Measurements from ENCODE around the gene FAM3A. TPM values are rescaled to one million over a fixed set of nuclear protein-coding genes. Genes with fewer than 3 reads are reported as not detected.

FAM3A gene
- total and polyA plus RNA-seq, 8 donors, result 27.1 to 45.3 (median 34.8) TPM

- Histone ChIP-seq H3K9me3 (no peaks in the 10 kb centered on the region), H3K27me3 (no peaks in the 10 kb centered on the region), H3K4me3 (peak overlapping the region; percentile 31 to 59), H3K27ac (no peak overlapping the region), H3K4me1 (no peaks in the 10 kb centered on the region), H3K36me3 (peaks cover 0 to 18% of the 10 kb centered on the region in 2 donors)
- intact Hi-C loops (cut with DNase I), result no loop called here
- no peak for TF ChIP-seq CTCF (IDR thresholded peaks at IDR 0.05)
- DNase-seq, result peak; percentile 41 to 81 (median 50)
- ATAC-seq, result peak; percentile 81
These were observed 58.4 kb downstream of the FAM3A start for GRCh38 chrX:154457491-154458115.

Other genes with a start within 250 kb of the FAM3A start
- gene TEX28, start 221.1 kb downstream of the FAM3A start, total RNA-seq, result not detected
- not detected for gene TEX28, start 221.1 kb downstream of the FAM3A start, polyA plus RNA-seq (ENCODE audit: insufficient read length in 6 of 6)
- under 1 TPM in 1 of 2 donors, not detected in 1; 0.47 TPM for gene TKTL1, start 220.4 kb downstream of the FAM3A start, total RNA-seq
- under 1 TPM; 0.27 to 0.52 (median 0.37) TPM for gene TKTL1, start 220.4 kb downstream of the FAM3A start, polyA plus RNA-seq (ENCODE audit: insufficient read length in 6 of 6)
- 1,000 to 10,000 TPM; 1,139 to 1,793 TPM for gene FLNA, start 141.6 kb downstream of the FAM3A start, total RNA-seq
- 100 to 1,000 TPM; 434 to 671 (median 559) TPM for gene FLNA, start 141.6 kb downstream of the FAM3A start, polyA plus RNA-seq (ENCODE audit: insufficient read length in 6 of 6)
- 10 to 100 TPM; 50.1 to 56.6 TPM for gene EMD, start 136.9 kb downstream of the FAM3A start, total RNA-seq
- 10 to 100 TPM; 55.4 to 77.1 (median 66.3) TPM for gene EMD, start 136.9 kb downstream of the FAM3A start, polyA plus RNA-seq (ENCODE audit: insufficient read length in 6 of 6)
- gene RPL10, start 117.9 kb downstream of the FAM3A start, total RNA-seq, result 1,000 to 10,000 TPM; 2,309 to 2,455 TPM
- 1,000 to 10,000 TPM; 4,648 to 5,478 (median 4,971) TPM for gene RPL10, start 117.9 kb downstream of the FAM3A start, polyA plus RNA-seq (ENCODE audit: insufficient read length in 6 of 6)
- gene DNASE1L1, start 107.0 kb downstream of the FAM3A start, total RNA-seq, result 10 to 100 TPM; 34.7 to 36.1 TPM
- gene DNASE1L1, start 107.0 kb downstream of the FAM3A start, polyA plus RNA-seq (ENCODE audit: insufficient read length in 6 of 6), result 10 to 100 TPM in 4 of 6 donors, 1 to 10 TPM in 2; 8.8 to 11.3 (median 10.2) TPM
- gene TAFAZZIN, start 104.7 kb downstream of the FAM3A start, total RNA-seq, result 10 to 100 TPM; 34.7 to 45.5 TPM
- 10 to 100 TPM; 33.9 to 44.8 (median 38.1) TPM for gene TAFAZZIN, start 104.7 kb downstream of the FAM3A start, polyA plus RNA-seq (ENCODE audit: insufficient read length in 6 of 6)
- 100 to 1,000 TPM; 139 to 168 TPM for gene ATP6AP1, start 87.6 kb downstream of the FAM3A start, total RNA-seq
- gene ATP6AP1, start 87.6 kb downstream of the FAM3A start, polyA plus RNA-seq (ENCODE audit: insufficient read length in 6 of 6), result 10 to 100 TPM; 89.4 to 99.8 (median 97.3) TPM
- gene GDI1, start 79.1 kb downstream of the FAM3A start, total RNA-seq, result 100 to 1,000 TPM; 107 to 108 TPM
- 100 to 1,000 TPM; 119 to 163 (median 137) TPM for gene GDI1, start 79.1 kb downstream of the FAM3A start, polyA plus RNA-seq (ENCODE audit: insufficient read length in 6 of 6)
- gene FAM50A, start 72.1 kb downstream of the FAM3A start, total RNA-seq, result 10 to 100 TPM; 72.6 to 82.1 TPM
- gene FAM50A, start 72.1 kb downstream of the FAM3A start, polyA plus RNA-seq (ENCODE audit: insufficient read length in 6 of 6), result 10 to 100 TPM; 43.1 to 58.3 (median 46.4) TPM
- gene PLXNA3, start 58.0 kb downstream of the FAM3A start, total RNA-seq, result 10 to 100 TPM; 62.4 to 83.6 TPM
- 10 to 100 TPM; 48.7 to 77.9 (median 58.6) TPM for gene PLXNA3, start 58.0 kb downstream of the FAM3A start, polyA plus RNA-seq (ENCODE audit: insufficient read length in 6 of 6)
- gene LAGE3, start 37.0 kb downstream of the FAM3A start, total RNA-seq, result 10 to 100 TPM; 20.9 to 21.0 TPM
- 10 to 100 TPM; 14.9 to 24.2 (median 18.4) TPM for gene LAGE3, start 37.0 kb downstream of the FAM3A start, polyA plus RNA-seq (ENCODE audit: insufficient read length in 6 of 6)
- gene UBL4A, start 29.6 kb downstream of the FAM3A start, total RNA-seq, result 10 to 100 TPM; 33.4 to 37.9 TPM
- gene UBL4A, start 29.6 kb downstream of the FAM3A start, polyA plus RNA-seq (ENCODE audit: insufficient read length in 6 of 6), result 10 to 100 TPM; 24.7 to 32.3 (median 27.2) TPM
- 10 to 100 TPM; 25.1 to 26.8 TPM for gene SLC10A3, start 25.6 kb downstream of the FAM3A start, total RNA-seq
- gene SLC10A3, start 25.6 kb downstream of the FAM3A start, polyA plus RNA-seq (ENCODE audit: insufficient read length in 6 of 6), result 10 to 100 TPM; 13.3 to 22.7 (median 18.2) TPM
- 100 to 1,000 TPM in 1 of 2 donors, 10 to 100 TPM in 1; 66.8 to 109 TPM for gene G6PD, start 30.6 kb upstream of the FAM3A start, total RNA-seq
- 10 to 100 TPM; 34.8 to 46.4 (median 38.3) TPM for gene G6PD, start 30.6 kb upstream of the FAM3A start, polyA plus RNA-seq (ENCODE audit: insufficient read length in 6 of 6)
- gene IKBKG, start 31.4 kb upstream of the FAM3A start, total RNA-seq, result 10 to 100 TPM; 28.1 to 52.5 TPM
- 10 to 100 TPM; 14.2 to 23.0 (median 15.1) TPM for gene IKBKG, start 31.4 kb upstream of the FAM3A start, polyA plus RNA-seq (ENCODE audit: insufficient read length in 6 of 6)
- gene CTAG1A, start 68.9 kb upstream of the FAM3A start, total RNA-seq, result not detected
- gene CTAG1A, start 68.9 kb upstream of the FAM3A start, polyA plus RNA-seq (ENCODE audit: insufficient read length in 6 of 6), result not detected
- gene CTAG1B, start 103.0 kb upstream of the FAM3A start, total RNA-seq, result not detected
- not detected for gene CTAG1B, start 103.0 kb upstream of the FAM3A start, polyA plus RNA-seq (ENCODE audit: insufficient read length in 6 of 6)
- gene CTAG2, start 137.3 kb upstream of the FAM3A start, total RNA-seq, result not detected
- not detected for gene CTAG2, start 137.3 kb upstream of the FAM3A start, polyA plus RNA-seq (ENCODE audit: insufficient read length in 6 of 6)
- gene GAB3, start 234.8 kb upstream of the FAM3A start, total RNA-seq, result 10 to 100 TPM in 1 of 2 donors, 1 to 10 TPM in 1; 6.6 to 15.0 TPM
- gene GAB3, start 234.8 kb upstream of the FAM3A start, polyA plus RNA-seq (ENCODE audit: insufficient read length in 6 of 6), result 1 to 10 TPM; 6.7 to 9.6 (median 7.8) TPM
- 10 to 100 TPM; 22.3 to 42.5 TPM for gene DKC1, start 246.6 kb upstream of the FAM3A start, total RNA-seq
- gene DKC1, start 246.6 kb upstream of the FAM3A start, polyA plus RNA-seq (ENCODE audit: insufficient read length in 6 of 6), result 10 to 100 TPM; 56.7 to 70.6 (median 66.0) TPM